Measurements from ENCODE around the gene SPDYC.

- TF ChIP-seq EZH2 (IDR thresholded peaks at IDR 0.05; ENCODE audit: low read length, missing control alignments) (no peak), CTCF (conservative IDR thresholded peaks at IDR 0.05 in 1 of 2, IDR thresholded peaks at IDR 0.05 in 1 of 2; ENCODE audit: low read depth in 1 of 2, low read length in 2 of 2) (no peak)
Measured at GRCh38 chr11:65165410-65166317, 4.4 kb upstream of the SPDYC start.

All from fibroblast of lung (primary cell).